Loucy (cell line): ENCODE data around the gene HSD17B8.
A peak's percentile ranks its signal among the peaks of the same experiment; 100 is the strongest.

Experiments used
- H2AFZ ChIP-seq: fragments of 200-600 bp; sonication (generic); 2 replicates; pipeline ENCODE4 v1.6.0; 2016; ENCODE audit warnings: antibody characterized with exemption, mild to moderate bottlenecking, low read length, moderate library complexity
- H3F3A ChIP-seq: fragments of 200-600 bp; 2 replicates; pipeline ENCODE4 v1.6.0; 2016; ENCODE audit warnings: antibody characterized with exemption, low read depth, mild to moderate bottlenecking
- H3K27me3 ChIP-seq: fragments of 200-600 bp; sonication (generic); 2 replicates; pipeline ENCODE4 v1.6.1; 2014; ENCODE audit warnings: low read length, mild to moderate bottlenecking; ENCODE audit not compliant: insufficient read depth, poor library complexity, severe bottlenecking
- H3K36me3 ChIP-seq: fragments of 200-600 bp; sonication (generic); 2 replicates; pipeline ENCODE4 v1.6.1; 2016; ENCODE audit warnings: low read length; ENCODE audit not compliant: insufficient read depth
- H3K4me1 ChIP-seq: fragments of 200-600 bp; sonication (generic); 2 replicates; pipeline ENCODE4 v1.5.1; 2014; ENCODE audit warnings: low read length, mild to moderate bottlenecking; ENCODE audit not compliant: insufficient read depth, poor library complexity, severe bottlenecking
- H3K4me2 ChIP-seq: fragments of 200-600 bp; sonication (generic); 2 replicates; pipeline ENCODE4 v1.6.0; 2014; ENCODE audit warnings: antibody characterized with exemption, low read length, low read depth, mild to moderate bottlenecking; ENCODE audit not compliant: poor library complexity, severe bottlenecking
- H3K4me3 ChIP-seq: fragments of 200-600 bp; sonication (generic); 2 replicates; pipeline ENCODE4 v1.5.1; 2014; ENCODE audit warnings: low read length, mild to moderate bottlenecking, mixed read lengths; ENCODE audit not compliant: poor library complexity, severe bottlenecking
- H3K79me2 ChIP-seq: fragments of 200-600 bp; sonication (generic); 2 replicates; pipeline ENCODE4 v1.6.1; 2014; ENCODE audit warnings: low read length; ENCODE audit not compliant: insufficient read depth
- H3K9ac ChIP-seq: fragments of 200-600 bp; sonication (generic); 2 replicates; pipeline ENCODE4 v1.6.0; 2014; ENCODE audit warnings: mild to moderate bottlenecking, low read depth, low read length, moderate library complexity; ENCODE audit not compliant: poor library complexity, severe bottlenecking
- H3K9me2 ChIP-seq: fragments of 200-600 bp; sonication (generic); replicated peaks from 2 replicates; pipeline ENCODE4 v1.6.1; 2016; ENCODE audit warnings: low read depth, low read length, mixed read lengths
- H3K9me3 ChIP-seq: fragments of 200-600 bp; sonication (generic); 2 replicates; pipeline ENCODE4 v1.6.1; 2014; ENCODE audit warnings: mild to moderate bottlenecking, antibody characterized with exemption, low read length, low read depth; ENCODE audit not compliant: insufficient read depth
- H4K20me1 ChIP-seq: fragments of 200-600 bp; sonication (generic); 2 replicates; pipeline ENCODE4 v1.6.0; 2014; ENCODE audit warnings: antibody characterized with exemption, low read length, mild to moderate bottlenecking; ENCODE audit not compliant: insufficient read depth, poor library complexity, severe bottlenecking
- EZH2phosphoT487 ChIP-seq: fragments of 200-600 bp; IDR thresholded peaks from 2 replicates; pipeline ENCODE4 v1.6.1; 2018; ENCODE audit warnings: antibody characterized with exemption, mild to moderate bottlenecking, moderate library complexity, borderline replicate concordance
- TF ChIP-seq, protein P1 (sequence below): fragments of 200-600 bp; sonication (generic); conservative IDR thresholded peaks from 2 replicates; pipeline ENCODE4 v1.5.1; 2014; ENCODE audit warnings: mild to moderate bottlenecking, antibody characterized with exemption, low read length

The HSD17B8 gene

DNA sequence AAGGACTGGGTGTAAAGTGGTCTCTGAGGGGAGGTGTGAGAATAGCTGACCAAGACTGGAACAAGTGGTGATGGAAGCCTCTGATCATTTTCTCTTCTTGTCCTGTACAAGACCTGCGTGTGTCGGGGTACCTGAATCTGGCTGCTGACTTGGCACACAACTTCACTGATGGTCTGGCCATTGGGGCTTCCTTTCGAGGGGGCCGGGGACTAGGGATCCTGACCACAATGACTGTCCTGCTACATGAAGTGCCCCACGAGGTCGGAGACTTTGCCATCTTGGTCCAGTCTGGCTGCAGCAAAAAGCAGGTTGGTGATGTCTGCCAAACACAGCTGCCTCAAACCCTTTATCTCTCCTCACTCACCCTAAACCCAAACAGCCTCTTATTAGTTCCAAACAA lies 1.7 kb upstream of the HSD17B8 start:
- Histone ChIP-seq H3K4me2 (peak overlapping the region; percentile 98), H4K20me1 (peaks cover 43% of the 10 kb centered on the region), H3K9me3 (no peaks in the 10 kb centered on the region), H3K9ac (no peak overlapping the region), H3K27me3 (no peaks in the 10 kb centered on the region), H3K79me2 (peaks cover 69% of the 10 kb centered on the region), H3F3A (0 out of 2 replicates have a peak, but pooled peaks cover 5% of the 10 kb centered on the region), H3K4me3 (no peak overlapping the region), H3K9me2 (no peaks in the 10 kb centered on the region), H3K36me3 (peaks cover 14% of the 10 kb centered on the region; the same call in 1 of the 2 replicates), H3K4me1 (peaks cover 60% of the 10 kb centered on the region), H2AFZ (no peak overlapping the region)
- TF ChIP-seq EZH2phosphoT487 = no peak
- TF ChIP-seq, protein P1, sequence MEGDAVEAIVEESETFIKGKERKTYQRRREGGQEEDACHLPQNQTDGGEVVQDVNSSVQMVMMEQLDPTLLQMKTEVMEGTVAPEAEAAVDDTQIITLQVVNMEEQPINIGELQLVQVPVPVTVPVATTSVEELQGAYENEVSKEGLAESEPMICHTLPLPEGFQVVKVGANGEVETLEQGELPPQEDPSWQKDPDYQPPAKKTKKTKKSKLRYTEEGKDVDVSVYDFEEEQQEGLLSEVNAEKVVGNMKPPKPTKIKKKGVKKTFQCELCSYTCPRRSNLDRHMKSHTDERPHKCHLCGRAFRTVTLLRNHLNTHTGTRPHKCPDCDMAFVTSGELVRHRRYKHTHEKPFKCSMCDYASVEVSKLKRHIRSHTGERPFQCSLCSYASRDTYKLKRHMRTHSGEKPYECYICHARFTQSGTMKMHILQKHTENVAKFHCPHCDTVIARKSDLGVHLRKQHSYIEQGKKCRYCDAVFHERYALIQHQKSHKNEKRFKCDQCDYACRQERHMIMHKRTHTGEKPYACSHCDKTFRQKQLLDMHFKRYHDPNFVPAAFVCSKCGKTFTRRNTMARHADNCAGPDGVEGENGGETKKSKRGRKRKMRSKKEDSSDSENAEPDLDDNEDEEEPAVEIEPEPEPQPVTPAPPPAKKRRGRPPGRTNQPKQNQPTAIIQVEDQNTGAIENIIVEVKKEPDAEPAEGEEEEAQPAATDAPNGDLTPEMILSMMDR = no peak

DNA sequence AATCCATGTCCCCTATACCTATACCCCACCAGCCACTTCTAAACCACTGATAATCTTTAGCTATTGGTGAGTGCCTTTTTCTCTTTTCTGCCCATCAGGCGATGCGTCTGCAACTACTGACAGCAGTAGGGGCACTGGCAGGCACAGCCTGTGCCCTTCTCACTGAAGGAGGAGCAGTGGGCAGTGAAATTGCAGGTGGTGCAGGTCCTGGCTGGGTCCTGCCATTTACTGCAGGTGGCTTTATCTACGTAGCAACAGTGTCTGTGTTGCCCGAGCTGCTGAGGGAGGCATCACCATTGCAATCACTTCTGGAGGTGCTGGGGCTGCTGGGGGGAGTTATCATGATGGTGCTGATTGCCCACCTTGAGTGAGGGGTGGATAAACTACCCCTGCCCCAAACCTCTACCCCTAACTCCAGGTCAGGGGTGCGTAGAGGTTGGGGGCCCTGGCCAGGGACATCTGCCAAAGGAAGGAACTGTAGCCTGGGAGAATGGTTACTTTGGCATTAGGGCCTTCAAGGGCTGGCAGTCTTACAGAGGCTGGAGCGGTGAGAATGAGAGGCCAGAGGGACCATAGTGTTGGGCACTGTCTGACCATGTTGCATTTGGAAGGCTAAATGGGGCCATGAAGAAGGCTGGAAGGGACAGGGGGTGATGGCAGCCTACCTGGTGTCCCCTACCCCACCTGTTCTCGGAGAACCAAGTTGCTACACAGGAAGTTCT lies 851 bp upstream of the HSD17B8 start:
- Histone ChIP-seq H3K36me3 (peaks cover 14% of the 10 kb centered on the region; the same call in 1 of the 2 replicates), H3K79me2 (peaks cover 63% of the 10 kb centered on the region), H3F3A (0 out of 2 replicates have a peak, but pooled peaks cover 3% of the 10 kb centered on the region), H2AFZ (no peak overlapping the region), H3K4me3 (peak overlapping the region; percentile 95), H3K9me2 (no peaks in the 10 kb centered on the region), H3K27me3 (no peaks in the 10 kb centered on the region), H3K4me2 (peak overlapping the region; percentile 98), H3K9me3 (no peaks in the 10 kb centered on the region), H3K9ac (peak overlapping the region; percentile 79), H4K20me1 (peaks cover 36% of the 10 kb centered on the region), H3K4me1 (peaks cover 56% of the 10 kb centered on the region)
- TF ChIP-seq, protein P1 = no peak
- no peak for TF ChIP-seq EZH2phosphoT487

DNA sequence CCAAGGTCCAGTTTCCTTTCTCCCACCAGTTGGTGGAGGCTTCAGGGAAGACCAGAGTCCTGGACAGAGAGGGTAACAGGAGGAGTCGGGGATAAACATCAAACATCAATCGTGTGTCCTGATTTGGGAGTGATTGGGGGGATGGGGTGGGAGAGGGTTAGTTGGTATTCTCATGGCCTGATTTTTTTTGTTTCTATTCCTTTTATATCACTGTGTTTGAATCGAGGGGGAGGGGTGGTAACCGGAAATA lies 365 bp upstream of the HSD17B8 start:
- 0 out of 2 replicates have a peak, but pooled peaks cover 3% of the 10 kb centered on the region for H3F3A ChIP-seq
- no peaks in the 10 kb centered on the region for H3K27me3 ChIP-seq
- H3K4me2 ChIP-seq = peak overlapping the region; percentile 83
- peak overlapping the region; percentile 79 for H3K9ac ChIP-seq
- no peaks in the 10 kb centered on the region for H3K9me3 ChIP-seq
- H3K79me2 ChIP-seq = peaks cover 63% of the 10 kb centered on the region
- peak overlapping the region; percentile 95 for H3K4me3 ChIP-seq
- no peak overlapping the region for H2AFZ ChIP-seq
- H3K9me2 ChIP-seq = no peaks in the 10 kb centered on the region
- H3K36me3 ChIP-seq = peaks cover 14% of the 10 kb centered on the region; the same call in 1 of the 2 replicates
- TF ChIP-seq, protein P1 = no peak
- no peak for TF ChIP-seq EZH2phosphoT487
- H4K20me1 ChIP-seq = peaks cover 32% of the 10 kb centered on the region
- H3K4me1 ChIP-seq = peaks cover 56% of the 10 kb centered on the region
